WTC11 (cell line): ENCODE data around the gene TMTC2. TPM values are rescaled to one million over a fixed set of nuclear protein-coding genes. Genes with fewer than 3 reads are reported as not detected.

ENCODE experiments used
- ATAC-seq: fragments of 200-7000 bp; cut with Tn5 transposase; 2 replicates; pipeline ENCODE4 v1.10.0; 2021; ENCODE audit warnings: mild to moderate bottlenecking, moderate library complexity
- CTCF ChIA-PET: fragments of 300-600 bp; sonication (Branson Sonifier 250); formaldehyde crosslinking; loops from one replicate; lab custom pipeline; 2021; ENCODE audit warnings: antibody characterized with exemption; lab: Charles Lee
- POLR2A ChIA-PET: fragments of 350-600 bp; sonication (Branson Sonifier 250); formaldehyde crosslinking; loops from one replicate; lab custom pipeline; 2021; ENCODE audit warnings: antibody characterized with exemption; lab: Charles Lee
- DNase-seq: peaks from one replicate; pipeline ENCODE4 v3.0.0; 2021; ENCODE audit warnings: low spot score
- H3K27ac Mint-ChIP-seq: 2 replicates; pipeline ENCODE4 v1.8.0; 2021; ENCODE audit warnings: mixed read lengths
- H3K27me3 Mint-ChIP-seq: 2 replicates; pipeline ENCODE4 v1.8.0; 2021; ENCODE audit warnings: low read depth, mild to moderate bottlenecking, moderate library complexity, mixed read lengths
- H3K36me3 Mint-ChIP-seq: 2 replicates; pipeline ENCODE4 v1.8.0; 2021; ENCODE audit warnings: mixed read lengths
- H3K4me1 Mint-ChIP-seq: 2 replicates; pipeline ENCODE4 v1.8.0; 2022; ENCODE audit warnings: mixed read lengths
- H3K4me3 Mint-ChIP-seq: 2 replicates; pipeline ENCODE4 v1.8.0; 2021; ENCODE audit warnings: mild to moderate bottlenecking, moderate library complexity, mixed read lengths
- H3K9me3 Mint-ChIP-seq: 2 replicates; pipeline ENCODE4 v1.8.0; 2021; ENCODE audit warnings: mixed read lengths
- ATF2 ChIP-seq: sonication (generic); formaldehyde crosslinking; IDR thresholded peaks from 2 replicates; pipeline ENCODE4 v1.8.1; 2022; ENCODE audit warnings: low read depth, missing genetic modification reagents, borderline replicate concordance
- CBFB ChIP-seq: sonication (generic); formaldehyde crosslinking; IDR thresholded peaks from 2 replicates; pipeline ENCODE4 v1.8.1; 2022; ENCODE audit warnings: mild to moderate bottlenecking, low read depth, missing genetic modification reagents
- CTCF ChIP-seq: fragments of 200-600 bp; IDR thresholded peaks from 2 replicates; pipeline ENCODE4 v1.8.0; 2022; ENCODE audit warnings: antibody characterized with exemption
- GTF2I ChIP-seq: fragments of 250-450 bp; sonication (Bioruptor Pico); conservative IDR thresholded peaks from 2 replicates; pipeline ENCODE4 v1.4.0; 2021; ENCODE audit warnings: mild to moderate bottlenecking
- STAT6 ChIP-seq: sonication (generic); formaldehyde crosslinking; conservative IDR thresholded peaks from 2 replicates; pipeline ENCODE4 v1.8.1; 2023; ENCODE audit warnings: mild to moderate bottlenecking, low read depth, missing genetic modification reagents, moderate library complexity
- ZNF121 ChIP-seq: sonication (generic); formaldehyde crosslinking; IDR thresholded peaks from 2 replicates; pipeline ENCODE4 v1.8.0; 2023; ENCODE audit warnings: missing genetic modification reagents
- ZNF263 ChIP-seq: sonication (generic); formaldehyde crosslinking; IDR thresholded peaks from 2 replicates; pipeline ENCODE4 v1.8.1; 2022; ENCODE audit warnings: low read depth, mild to moderate bottlenecking, moderate library complexity, missing genetic modification reagents
- ZNF317 ChIP-seq: sonication (generic); formaldehyde crosslinking; IDR thresholded peaks from 2 replicates; pipeline ENCODE4 v1.8.1; 2023; ENCODE audit warnings: low read depth, mild to moderate bottlenecking, moderate library complexity, missing genetic modification reagents, borderline replicate concordance
- ZNF423 ChIP-seq: fragments of 250-450 bp; sonication (Bioruptor Pico); IDR thresholded peaks from 2 replicates; pipeline ENCODE4 v2.1.2; 2022; ENCODE audit warnings: mild to moderate bottlenecking, moderate library complexity
- total RNA-seq: library from RNA; stranded (reverse); gene quantifications from 3 replicates; pipeline ENCODE4 v1.2.3, GENCODE V29; 2021
- TF ChIP-seq, protein P1 (sequence below): fragments of 250-450 bp; sonication (Bioruptor Pico); IDR thresholded peaks from 2 replicates; pipeline ENCODE4 v1.8.0; 2021; ENCODE audit warnings: mild to moderate bottlenecking
- TF ChIP-seq, protein P2 (sequence below): sonication (generic); formaldehyde crosslinking; IDR thresholded peaks from 2 replicates; pipeline ENCODE4 v1.8.1; 2023; ENCODE audit warnings: mild to moderate bottlenecking, missing genetic modification reagents
- TF ChIP-seq, protein P3 (sequence below): sonication (generic); formaldehyde crosslinking; IDR thresholded peaks from 2 replicates; pipeline ENCODE4 v1.8.0; 2022; ENCODE audit warnings: mild to moderate bottlenecking, missing genetic modification reagents
- TF ChIP-seq, protein P4 (sequence below): sonication (generic); formaldehyde crosslinking; IDR thresholded peaks from 2 replicates; pipeline ENCODE4 v1.8.1; 2023; ENCODE audit warnings: mild to moderate bottlenecking, missing genetic modification reagents, borderline replicate concordance

Gene TMTC2
- total RNA-seq, 1 experiment from 2014 or later, result 6.4 TPM

DNA sequence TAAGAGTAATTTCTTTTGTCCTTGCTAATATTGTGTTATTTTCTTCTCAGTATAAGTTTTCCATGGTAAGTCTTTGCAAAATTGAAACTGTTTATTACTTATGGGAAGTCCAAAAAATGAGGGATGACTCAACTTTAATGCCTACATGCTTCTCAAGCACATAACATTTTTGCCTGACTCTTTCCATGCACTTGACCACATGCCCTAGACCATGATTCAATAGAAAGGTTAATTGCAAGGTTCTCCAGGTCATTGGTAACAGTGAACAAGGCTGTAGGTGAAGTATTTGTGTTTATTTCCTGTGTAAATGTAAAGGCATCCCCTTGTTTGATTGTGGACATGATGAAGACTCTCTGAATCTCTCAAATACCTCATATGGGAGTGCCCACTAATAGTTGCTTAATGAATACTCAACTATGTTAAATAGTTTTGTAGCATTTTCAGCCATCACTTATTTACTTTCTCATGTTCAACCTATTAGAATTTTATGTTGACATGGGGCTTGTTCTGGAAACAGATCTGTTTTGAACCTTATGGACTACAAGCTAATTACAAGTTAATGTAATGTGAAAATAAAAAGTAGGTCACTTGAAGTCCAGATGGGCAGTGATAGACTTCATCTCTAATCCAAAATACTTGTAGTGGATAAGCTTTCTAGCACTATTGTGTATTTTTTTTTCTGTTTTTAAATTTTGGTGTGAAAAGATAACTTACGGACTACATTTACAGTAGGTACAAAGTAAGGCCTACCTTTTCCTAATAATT is 131.7 kb downstream of the TMTC2 start (continued):
- TF ChIP-seq ZNF423 (CRISPR knock-in tag) (no peak), GTF2I (CRISPR knock-in tag) (no peak)
- TF ChIP-seq, protein P1, sequence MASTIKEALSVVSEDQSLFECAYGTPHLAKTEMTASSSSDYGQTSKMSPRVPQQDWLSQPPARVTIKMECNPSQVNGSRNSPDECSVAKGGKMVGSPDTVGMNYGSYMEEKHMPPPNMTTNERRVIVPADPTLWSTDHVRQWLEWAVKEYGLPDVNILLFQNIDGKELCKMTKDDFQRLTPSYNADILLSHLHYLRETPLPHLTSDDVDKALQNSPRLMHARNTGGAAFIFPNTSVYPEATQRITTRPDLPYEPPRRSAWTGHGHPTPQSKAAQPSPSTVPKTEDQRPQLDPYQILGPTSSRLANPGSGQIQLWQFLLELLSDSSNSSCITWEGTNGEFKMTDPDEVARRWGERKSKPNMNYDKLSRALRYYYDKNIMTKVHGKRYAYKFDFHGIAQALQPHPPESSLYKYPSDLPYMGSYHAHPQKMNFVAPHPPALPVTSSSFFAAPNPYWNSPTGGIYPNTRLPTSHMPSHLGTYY (CRISPR knock-in tag), result no peak

DNA sequence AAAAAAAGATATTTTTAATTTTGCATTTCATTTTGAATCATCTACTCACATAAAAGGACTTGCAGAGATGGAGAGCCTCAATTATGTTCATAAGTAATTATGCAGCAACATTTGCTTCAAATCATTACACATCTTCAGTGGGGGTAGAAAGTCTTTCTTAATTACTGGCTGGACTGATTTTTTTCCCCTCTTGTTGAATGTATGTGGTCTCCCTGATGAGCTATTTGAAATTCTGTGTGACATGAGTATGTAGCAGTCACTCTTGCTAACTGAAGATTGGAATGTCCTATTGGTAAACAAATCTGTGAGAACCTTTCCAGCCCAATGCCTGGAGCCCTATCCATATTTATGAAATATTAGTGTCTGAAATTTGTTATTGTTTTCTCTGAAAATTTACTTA is 139.8 kb downstream of the TMTC2 start:
- CTCF ChIA-PET, result no interaction called here
- no peaks in the 10 kb centered on the region for H3K9me3 Mint-ChIP-seq
- ATAC-seq (no peak), DNase-seq (no peak)
- no peaks in the 10 kb centered on the region for H3K27me3 Mint-ChIP-seq
- POLR2A ChIA-PET, result no interaction called here
- peaks cover 8% of the 10 kb centered on the region for H3K4me1 Mint-ChIP-seq
- H3K36me3 Mint-ChIP-seq, result no peaks in the 10 kb centered on the region
- no peak overlapping the region for H3K4me3 Mint-ChIP-seq
- H3K27ac Mint-ChIP-seq, result no peak overlapping the region
- TF ChIP-seq, protein P2, sequence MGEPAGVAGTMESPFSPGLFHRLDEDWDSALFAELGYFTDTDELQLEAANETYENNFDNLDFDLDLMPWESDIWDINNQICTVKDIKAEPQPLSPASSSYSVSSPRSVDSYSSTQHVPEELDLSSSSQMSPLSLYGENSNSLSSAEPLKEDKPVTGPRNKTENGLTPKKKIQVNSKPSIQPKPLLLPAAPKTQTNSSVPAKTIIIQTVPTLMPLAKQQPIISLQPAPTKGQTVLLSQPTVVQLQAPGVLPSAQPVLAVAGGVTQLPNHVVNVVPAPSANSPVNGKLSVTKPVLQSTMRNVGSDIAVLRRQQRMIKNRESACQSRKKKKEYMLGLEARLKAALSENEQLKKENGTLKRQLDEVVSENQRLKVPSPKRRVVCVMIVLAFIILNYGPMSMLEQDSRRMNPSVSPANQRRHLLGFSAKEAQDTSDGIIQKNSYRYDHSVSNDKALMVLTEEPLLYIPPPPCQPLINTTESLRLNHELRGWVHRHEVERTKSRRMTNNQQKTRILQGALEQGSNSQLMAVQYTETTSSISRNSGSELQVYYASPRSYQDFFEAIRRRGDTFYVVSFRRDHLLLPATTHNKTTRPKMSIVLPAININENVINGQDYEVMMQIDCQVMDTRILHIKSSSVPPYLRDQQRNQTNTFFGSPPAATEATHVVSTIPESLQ, result no peak
- no peak for TF ChIP-seq CBFB (CRISPR knock-in tag)
- TF ChIP-seq CTCF, result no peak
- TF ChIP-seq ZNF121 (CRISPR knock-in tag), result no peak
- no peak for TF ChIP-seq ZNF263 (CRISPR knock-in tag)
- no peak for TF ChIP-seq ATF2 (CRISPR knock-in tag)
- TF ChIP-seq ZNF317 (CRISPR knock-in tag), result no peak
- TF ChIP-seq, protein P3, sequence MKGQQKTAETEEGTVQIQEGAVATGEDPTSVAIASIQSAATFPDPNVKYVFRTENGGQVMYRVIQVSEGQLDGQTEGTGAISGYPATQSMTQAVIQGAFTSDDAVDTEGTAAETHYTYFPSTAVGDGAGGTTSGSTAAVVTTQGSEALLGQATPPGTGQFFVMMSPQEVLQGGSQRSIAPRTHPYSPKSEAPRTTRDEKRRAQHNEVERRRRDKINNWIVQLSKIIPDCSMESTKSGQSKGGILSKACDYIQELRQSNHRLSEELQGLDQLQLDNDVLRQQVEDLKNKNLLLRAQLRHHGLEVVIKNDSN, result no peak
- TF ChIP-seq STAT6, result no peak
- TF ChIP-seq, protein P4, sequence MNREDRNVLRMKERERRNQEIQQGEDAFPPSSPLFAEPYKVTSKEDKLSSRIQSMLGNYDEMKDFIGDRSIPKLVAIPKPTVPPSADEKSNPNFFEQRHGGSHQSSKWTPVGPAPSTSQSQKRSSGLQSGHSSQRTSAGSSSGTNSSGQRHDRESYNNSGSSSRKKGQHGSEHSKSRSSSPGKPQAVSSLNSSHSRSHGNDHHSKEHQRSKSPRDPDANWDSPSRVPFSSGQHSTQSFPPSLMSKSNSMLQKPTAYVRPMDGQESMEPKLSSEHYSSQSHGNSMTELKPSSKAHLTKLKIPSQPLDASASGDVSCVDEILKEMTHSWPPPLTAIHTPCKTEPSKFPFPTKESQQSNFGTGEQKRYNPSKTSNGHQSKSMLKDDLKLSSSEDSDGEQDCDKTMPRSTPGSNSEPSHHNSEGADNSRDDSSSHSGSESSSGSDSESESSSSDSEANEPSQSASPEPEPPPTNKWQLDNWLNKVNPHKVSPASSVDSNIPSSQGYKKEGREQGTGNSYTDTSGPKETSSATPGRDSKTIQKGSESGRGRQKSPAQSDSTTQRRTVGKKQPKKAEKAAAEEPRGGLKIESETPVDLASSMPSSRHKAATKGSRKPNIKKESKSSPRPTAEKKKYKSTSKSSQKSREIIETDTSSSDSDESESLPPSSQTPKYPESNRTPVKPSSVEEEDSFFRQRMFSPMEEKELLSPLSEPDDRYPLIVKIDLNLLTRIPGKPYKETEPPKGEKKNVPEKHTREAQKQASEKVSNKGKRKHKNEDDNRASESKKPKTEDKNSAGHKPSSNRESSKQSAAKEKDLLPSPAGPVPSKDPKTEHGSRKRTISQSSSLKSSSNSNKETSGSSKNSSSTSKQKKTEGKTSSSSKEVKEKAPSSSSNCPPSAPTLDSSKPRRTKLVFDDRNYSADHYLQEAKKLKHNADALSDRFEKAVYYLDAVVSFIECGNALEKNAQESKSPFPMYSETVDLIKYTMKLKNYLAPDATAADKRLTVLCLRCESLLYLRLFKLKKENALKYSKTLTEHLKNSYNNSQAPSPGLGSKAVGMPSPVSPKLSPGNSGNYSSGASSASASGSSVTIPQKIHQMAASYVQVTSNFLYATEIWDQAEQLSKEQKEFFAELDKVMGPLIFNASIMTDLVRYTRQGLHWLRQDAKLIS, result no peak
